Stimulated activated CD4-positive, alpha-beta T cell treated with anti-CD3 and anti-CD28 coated beads, TNF-alpha, amount 100 ng/mL, for 1 hour (primary cell): Measurements from ENCODE around the gene ATP9B.
"Not testable (repeated sequence)": the region's sequence is repeated elsewhere in the genome, so short reads cannot be mapped to it uniquely, and the experiment has no call there.

Experiments used
- DNase-seq, 3 donors: peaks; one replicate each; pipeline ENCODE4 v3.0.0-alpha.2; 2020; ENCODE audit warnings: low read depth in 3 of 3, low spot score in 1 of 3

Gene ATP9B

GRCh38 chr18:79070486-79070885, 1.3 kb downstream of the ATP9B start:
- no peak for DNase-seq

- no peak for DNase-seq
Observed at GRCh38 chr18:79071037-79071436, 1.8 kb downstream of the ATP9B start.

GRCh38 chr18:79071503-79072210, 2.5 kb downstream of the ATP9B start:
- no peak for DNase-seq

- DNase-seq = not testable (repeated sequence)
Observed at GRCh38 chr18:79072655-79073054, 3.5 kb downstream of the ATP9B start.

- DNase-seq = no peak
Observed at GRCh38 chr18:79077181-79077580, 8.0 kb downstream of the ATP9B start.

GRCh38 chr18:79078791-79079190, 9.6 kb downstream of the ATP9B start:
- not testable (repeated sequence) for DNase-seq

- DNase-seq = no peak
Observed at GRCh38 chr18:79092874-79093273, 23.7 kb downstream of the ATP9B start.

GRCh38 chr18:79093986-79094385, 24.8 kb downstream of the ATP9B start:
- no peak for DNase-seq

GRCh38 chr18:79095216-79095615, 26.0 kb downstream of the ATP9B start:
- DNase-seq = no peak

GRCh38 chr18:79100944-79101343, 31.8 kb downstream of the ATP9B start:
- DNase-seq = no peak

- no peak for DNase-seq
Observed at GRCh38 chr18:79102886-79103285, 33.7 kb downstream of the ATP9B start.

- DNase-seq = no peak
Observed at GRCh38 chr18:79104137-79104536, 34.9 kb downstream of the ATP9B start.

- DNase-seq = no peak
Observed at GRCh38 chr18:79105455-79105854, 36.3 kb downstream of the ATP9B start.

GRCh38 chr18:79106084-79106483, 36.9 kb downstream of the ATP9B start:
- DNase-seq = no peak

- DNase-seq = no peak
Observed at GRCh38 chr18:79107886-79108285, 38.7 kb downstream of the ATP9B start.

- DNase-seq = no peak
Observed at GRCh38 chr18:79108549-79109215, 39.5 kb downstream of the ATP9B start.

- DNase-seq = no peak
Observed at GRCh38 chr18:79111483-79111882, 42.3 kb downstream of the ATP9B start.

- no peak for DNase-seq
Observed at GRCh38 chr18:79117385-79117784, 48.2 kb downstream of the ATP9B start.

- no peak for DNase-seq
Observed at GRCh38 chr18:79117788-79118187, 48.6 kb downstream of the ATP9B start.

GRCh38 chr18:79118797-79119196, 49.6 kb downstream of the ATP9B start:
- no peak for DNase-seq

GRCh38 chr18:79121746-79122474, 52.7 kb downstream of the ATP9B start:
- no peak for DNase-seq

GRCh38 chr18:79123948-79124347, 54.8 kb downstream of the ATP9B start:
- DNase-seq = no peak
